HG03097 (cell line): ENCODE results near the gene FBP2.
"Not testable (repeated sequence)": the region's sequence is repeated elsewhere in the genome, so short reads cannot be mapped to it uniquely, and the experiment has no call there.

Experiments
- ATAC-seq: cut with Tn5 transposase; IDR thresholded peaks from one replicate; pipeline ENCODE4 v1.9.1; 2021; ENCODE audit not compliant: unreplicated experiment, low FRiP score

FBP2 gene

DNA sequence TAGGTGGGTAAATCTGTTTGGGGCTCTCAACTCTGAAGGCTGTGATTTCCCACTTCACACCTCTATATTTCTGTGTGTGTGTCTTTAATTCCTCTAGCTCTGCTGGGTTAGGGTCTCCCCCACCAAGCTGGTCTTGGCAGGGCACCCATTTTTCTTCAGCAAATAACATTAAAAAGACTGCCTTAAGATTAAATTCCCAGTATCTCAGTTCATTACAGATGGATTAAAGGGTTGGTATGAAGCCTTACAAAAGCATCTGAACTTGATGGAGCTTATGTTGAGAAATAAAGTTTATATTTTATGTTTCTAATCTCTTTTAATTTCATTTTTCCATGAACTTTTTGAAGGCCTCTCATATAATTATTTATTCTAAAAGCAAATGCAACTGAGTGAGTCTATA, 27.1 kb downstream of the FBP2 start:
- no peak for ATAC-seq

DNA sequence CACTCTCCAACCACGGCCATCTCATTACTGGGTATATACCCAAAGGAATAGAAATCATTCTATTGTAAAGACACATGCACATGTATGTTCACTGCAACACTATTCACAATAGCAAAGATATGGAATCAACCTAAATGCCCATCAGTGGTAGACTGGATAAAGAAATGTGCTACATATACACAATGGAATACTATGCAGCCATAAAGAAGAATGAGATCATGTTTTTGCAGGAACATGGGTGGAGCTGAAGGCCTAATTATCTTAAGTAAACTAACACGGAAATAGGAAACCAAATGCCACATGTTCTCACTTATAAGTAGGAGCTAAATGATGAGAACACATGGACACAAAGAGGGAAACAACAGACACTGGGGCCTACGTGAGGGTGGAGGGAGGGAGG, 29.3 kb downstream of the FBP2 start:
- ATAC-seq = not testable (repeated sequence)

GRCh38 chr9:94563548-94563947, 30.1 kb downstream of the FBP2 start:
- no peak for ATAC-seq

GRCh38 chr9:94560237-94560636, 33.4 kb downstream of the FBP2 start:
- no peak for ATAC-seq

GRCh38 chr9:94557376-94557775, 36.2 kb downstream of the FBP2 start:
- ATAC-seq = no peak

DNA sequence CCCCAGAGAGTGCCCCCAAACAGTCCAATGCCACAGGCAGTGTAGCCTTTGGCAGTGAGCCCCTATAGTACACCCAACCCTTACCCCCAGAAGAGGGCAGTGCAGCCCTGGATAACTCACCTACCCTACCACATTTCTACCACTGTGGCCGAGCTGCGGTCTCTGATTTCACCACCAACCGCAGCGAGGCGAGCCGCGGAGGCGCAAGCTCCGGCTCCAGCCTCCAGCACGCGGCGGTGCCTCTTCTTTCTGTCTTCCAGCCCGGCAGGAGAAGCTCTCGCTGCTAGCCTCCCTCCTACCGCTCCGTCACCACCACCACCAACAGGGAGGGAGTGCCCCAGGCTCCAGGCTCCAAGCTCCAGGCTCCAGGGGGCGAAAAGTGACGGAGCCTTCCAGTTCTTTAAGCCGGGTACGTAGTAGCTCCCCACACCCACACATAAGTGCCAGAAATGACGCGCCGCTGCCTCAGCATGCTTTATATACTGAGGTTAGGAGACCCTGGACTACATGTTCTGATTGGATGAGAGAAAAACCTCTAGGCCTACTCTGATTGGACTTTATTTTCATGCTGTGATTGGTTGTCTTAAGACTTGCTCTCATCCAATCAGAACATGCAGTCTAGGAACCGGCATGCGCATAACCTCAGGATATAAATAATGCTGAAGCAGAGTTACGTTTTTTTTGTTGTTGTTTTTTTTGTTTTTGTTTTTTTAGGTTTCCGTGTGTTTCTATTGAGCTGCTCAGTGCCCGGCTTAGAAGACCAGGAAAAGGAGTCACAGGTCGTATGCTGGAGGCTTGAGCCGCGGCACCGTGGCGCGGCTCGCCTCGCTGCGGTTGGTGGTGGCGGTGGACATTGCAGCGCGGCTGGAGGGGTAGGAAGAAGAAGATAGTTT, 38.9 kb downstream of the FBP2 start, which contains the start of gene PCAT7:
PCAT7 (plus strand) TSS at position 645 of the 893 bp plus-strand sequence.
- no peak for ATAC-seq

- ATAC-seq = no peak
Observed at GRCh38 chr9:94554078-94554438, 39.6 kb downstream of the FBP2 start.

GRCh38 chr9:94553029-94553938, 40.3 kb downstream of the FBP2 start:
- ATAC-seq = no peak

- no peak for ATAC-seq
Observed at GRCh38 chr9:94545940-94546339, 47.7 kb downstream of the FBP2 start.

DNA sequence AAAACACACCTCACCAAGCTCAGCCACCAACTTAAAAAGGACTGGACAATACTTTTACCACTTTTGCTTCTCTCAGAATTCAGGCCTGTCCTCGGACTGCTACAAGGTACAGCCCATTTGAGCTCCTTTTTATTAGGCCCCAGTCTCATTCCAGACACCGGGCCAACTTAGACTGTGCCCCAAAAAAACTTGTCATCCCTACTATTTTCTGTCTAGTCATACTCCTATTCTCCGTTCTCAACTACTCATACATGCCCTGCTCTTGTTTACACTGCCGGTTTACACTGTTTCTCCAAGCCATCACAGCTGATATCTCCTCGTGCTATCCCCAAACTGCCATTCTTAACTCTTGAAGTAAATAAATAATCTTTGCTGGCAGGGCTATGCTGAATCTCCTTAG, 49.3 kb downstream of the FBP2 start:
- not testable (repeated sequence) for ATAC-seq

DNA sequence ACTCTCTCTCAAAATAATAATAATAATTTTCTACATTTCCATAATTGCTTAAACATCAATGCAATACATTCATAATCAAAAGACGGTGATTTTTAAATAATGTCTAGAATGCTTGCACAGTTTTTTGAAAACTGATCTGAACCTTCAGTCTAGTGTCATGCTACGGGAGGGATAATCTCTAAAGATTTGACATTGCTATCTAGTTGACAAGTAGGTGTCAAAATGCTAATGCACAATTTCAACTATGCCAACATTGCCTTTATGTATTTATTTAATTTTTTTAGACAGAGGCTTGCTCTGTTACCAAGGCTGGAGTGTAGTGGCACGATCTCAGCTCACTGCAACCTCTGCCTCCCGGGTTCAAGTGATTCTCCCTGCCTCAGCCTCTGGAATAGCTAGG, 54.7 kb downstream of the FBP2 start:
- no peak for ATAC-seq

DNA sequence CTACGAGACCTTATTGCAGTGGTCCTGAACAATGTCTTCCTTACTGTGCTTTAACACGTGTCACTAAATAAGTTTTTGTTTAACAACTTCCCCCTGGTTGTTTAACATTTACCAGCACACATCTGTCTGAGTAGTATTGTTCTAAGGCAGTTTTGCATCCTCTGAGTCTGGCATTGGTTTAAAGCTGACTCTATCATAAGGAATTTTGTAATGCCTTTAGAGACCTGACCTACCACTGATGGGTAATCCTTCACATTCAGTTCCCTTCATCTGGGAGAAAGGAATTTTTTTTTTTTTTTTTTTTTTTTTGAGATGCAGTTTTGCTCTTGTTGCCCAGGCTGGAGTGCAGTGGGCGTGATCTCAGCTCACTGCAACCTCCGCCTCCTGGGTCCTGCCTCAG, 58.7 kb downstream of the FBP2 start:
- ATAC-seq = no peak

GRCh38 chr9:94533601-94534000, 60.0 kb downstream of the FBP2 start:
- no peak for ATAC-seq

GRCh38 chr9:94533155-94533554, 60.5 kb downstream of the FBP2 start:
- no peak for ATAC-seq

DNA sequence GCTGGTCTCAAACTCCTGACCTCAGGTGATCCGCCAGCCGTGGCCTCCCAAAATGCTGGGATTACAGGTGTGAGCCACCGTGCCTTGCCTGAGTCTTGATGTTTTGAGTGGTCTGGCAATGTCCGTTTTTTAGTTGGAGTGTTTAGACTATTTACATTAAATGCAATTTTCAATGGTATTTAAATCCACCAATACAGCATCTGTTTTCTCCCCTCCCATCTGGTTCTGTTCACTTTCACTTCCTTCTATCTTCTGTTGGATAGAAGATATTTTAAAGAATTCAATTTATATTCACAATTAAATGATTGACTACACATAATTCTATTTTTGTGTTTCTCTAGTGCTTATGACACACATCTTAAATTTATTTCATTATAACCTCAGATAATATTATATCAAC, 64.7 kb downstream of the FBP2 start:
- no peak for ATAC-seq

- no peak for ATAC-seq
Observed at GRCh38 chr9:94526951-94527350, 66.7 kb downstream of the FBP2 start.

- no peak for ATAC-seq
Observed at GRCh38 chr9:94526271-94526670, 67.4 kb downstream of the FBP2 start.

DNA sequence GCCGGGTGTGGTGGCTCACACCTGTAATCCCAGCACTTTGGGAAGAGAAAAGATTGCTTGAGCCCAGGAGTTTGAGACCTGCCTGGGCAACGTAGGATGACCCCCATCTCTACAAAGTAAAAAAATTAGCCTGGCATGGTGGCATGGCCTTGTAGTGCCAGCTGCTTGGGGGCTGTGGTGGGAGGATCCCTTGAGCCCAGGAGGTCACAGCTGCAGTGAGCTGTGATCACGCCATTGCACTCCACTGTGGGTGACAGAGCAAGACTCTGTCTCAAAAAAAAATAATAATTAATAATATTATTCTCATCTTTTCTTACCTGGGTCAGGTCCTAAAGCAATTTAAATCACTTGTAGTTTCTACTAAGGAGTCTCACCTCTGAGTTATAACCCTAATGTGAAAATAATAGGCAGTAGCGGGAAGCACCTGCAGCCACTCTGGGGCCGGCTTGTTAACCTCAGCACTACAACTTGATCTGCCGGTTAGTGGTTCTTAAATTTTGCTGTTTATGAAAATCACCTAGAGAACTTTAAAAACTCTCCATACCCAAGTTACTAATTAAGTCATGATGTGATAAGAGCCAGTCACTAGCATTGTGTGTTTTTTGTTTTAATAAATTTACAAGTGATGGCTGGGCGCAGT, 68.1 kb downstream of the FBP2 start:
- ATAC-seq = no peak

DNA sequence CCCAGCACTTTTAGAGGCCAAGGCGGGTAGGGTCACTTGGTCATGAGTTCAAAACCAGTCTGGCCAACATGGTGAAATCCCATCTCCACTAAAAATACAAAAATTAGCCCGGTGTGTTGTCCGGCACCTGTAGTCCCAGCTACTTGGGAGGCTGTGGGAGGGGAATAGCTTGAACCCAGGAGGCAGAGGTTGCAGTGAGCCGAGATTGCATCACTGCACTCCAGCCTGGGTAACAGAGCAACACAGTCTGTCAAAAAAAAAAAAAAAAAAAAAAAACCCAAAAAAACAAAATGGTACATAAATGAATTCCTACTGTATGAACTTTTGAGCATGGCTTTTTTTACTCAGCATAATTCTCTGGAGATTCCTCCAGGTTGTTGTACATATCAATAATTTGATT, 76.4 kb downstream of the FBP2 start:
- ATAC-seq = no peak

- ATAC-seq = no peak
Observed at GRCh38 chr9:94514722-94515121, 78.9 kb downstream of the FBP2 start.

- ATAC-seq = no peak
Observed at GRCh38 chr9:94511955-94512265, 81.7 kb downstream of the FBP2 start.
